Neural cell (in vitro differentiated cells): ENCODE measurements around the gene FAF2. TPM values are rescaled to one million over a fixed set of nuclear protein-coding genes. Genes with fewer than 3 reads are reported as not detected.

Experiments used
- H2AFZ ChIP-seq: fragments of 200-600, 300-800 bp; sonication (generic), shearing (Covaris generic); 2 replicates; pipeline ENCODE4 v1.6.0; 2014; ENCODE audit warnings: low read depth, mild to moderate bottlenecking, antibody characterized with exemption, low read length, moderate library complexity
- H3F3A ChIP-seq: fragments of 200-600 bp; shearing (Covaris generic); 2 replicates; pipeline ENCODE4 v1.6.1; 2016; ENCODE audit warnings: mild to moderate bottlenecking, moderate library complexity, mixed read lengths, antibody characterized with exemption, low read length; ENCODE audit not compliant: insufficient read depth, poor library complexity, severe bottlenecking
- H3K27ac ChIP-seq: fragments of 200-600, 300-800 bp; sonication (generic), shearing (Covaris generic); 2 replicates; pipeline ENCODE4 v1.5.1; 2014; ENCODE audit warnings: mild to moderate bottlenecking, low read length, moderate library complexity
- H3K27me3 ChIP-seq: fragments of 300-800, 200-600 bp; sonication (generic), shearing (Covaris generic); 2 replicates; pipeline ENCODE4 v1.6.0; 2014; ENCODE audit warnings: mild to moderate bottlenecking, low read depth, low read length, moderate library complexity; ENCODE audit not compliant: insufficient read depth
- H3K36me3 ChIP-seq: fragments of 300-800, 200-600 bp; sonication (generic), shearing (Covaris generic); 2 replicates; pipeline ENCODE4 v1.5.1; 2014; ENCODE audit warnings: mild to moderate bottlenecking, antibody characterized with exemption, low read length, moderate library complexity; ENCODE audit not compliant: insufficient read depth
- H3K4me2 ChIP-seq: fragments of 300-800, 200-600 bp; sonication (generic), shearing (Covaris generic); 2 replicates; pipeline ENCODE4 v1.6.0; 2014; ENCODE audit warnings: mild to moderate bottlenecking, low read length
- H3K4me3 ChIP-seq: fragments of 300-800, 200-600 bp; sonication (generic), shearing (Covaris generic); 2 replicates; pipeline ENCODE4 v1.5.1; 2014; ENCODE audit warnings: mild to moderate bottlenecking, low read length, moderate library complexity
- H3K79me2 ChIP-seq: fragments of 200-600 bp; shearing (Covaris generic); replicated peaks from 2 replicates; pipeline ENCODE4 v1.6.0; 2014; ENCODE audit warnings: mild to moderate bottlenecking, low read length, moderate library complexity; ENCODE audit not compliant: insufficient read depth
- H3K9ac ChIP-seq: fragments of 300-800, 200-600 bp; sonication (generic), shearing (Covaris generic); 2 replicates; pipeline ENCODE4 v1.6.1; 2016; ENCODE audit warnings: mild to moderate bottlenecking, low read length, mixed read lengths
- H3K9me2 ChIP-seq: fragments of 200-600 bp; shearing (Covaris generic); 2 replicates; pipeline ENCODE4 v1.6.1; 2016; ENCODE audit warnings: mild to moderate bottlenecking, low read length, mixed read lengths; ENCODE audit not compliant: insufficient read depth
- H3K9me3 ChIP-seq: fragments of 200-600, 300-800 bp; sonication (generic), shearing (Covaris generic); 2 replicates; pipeline ENCODE4 v1.6.1; 2016; ENCODE audit warnings: mild to moderate bottlenecking, mixed run types, low read length, moderate library complexity, mixed read lengths
- H4K20me1 ChIP-seq: fragments of 200-600 bp; shearing (Covaris generic); 2 replicates; pipeline ENCODE4 v1.6.1; 2016; ENCODE audit warnings: mild to moderate bottlenecking, mixed run types; ENCODE audit not compliant: insufficient read depth
- CTCF ChIP-seq: fragments of 450-650 bp; IDR thresholded peaks from 2 replicates; pipeline ENCODE4 v1.5.1; 2014; ENCODE audit warnings: antibody characterized with exemption, mild to moderate bottlenecking, moderate library complexity; ENCODE audit not compliant: poor library complexity, severe bottlenecking
- EP300 ChIP-seq: fragments of 450-650 bp; conservative IDR thresholded peaks from 2 replicates; pipeline ENCODE4 v1.6.1; 2014; ENCODE audit warnings: antibody characterized with exemption, mild to moderate bottlenecking, moderate library complexity; ENCODE audit not compliant: poor library complexity, severe bottlenecking
- EZH2 ChIP-seq: fragments of 200-600, 300-800 bp; shearing (Covaris generic), sonication (generic); IDR thresholded peaks from 2 replicates; pipeline ENCODE4 v1.6.1; 2014; ENCODE audit warnings: antibody characterized with exemption, low read length, borderline replicate concordance, mild to moderate bottlenecking; ENCODE audit not compliant: insufficient read depth, poor library complexity, severe bottlenecking
- MXI1 ChIP-seq: fragments of 450-650 bp; conservative IDR thresholded peaks from 2 replicates; pipeline ENCODE4 v1.6.1; 2014; ENCODE audit warnings: antibody characterized with exemption, mild to moderate bottlenecking; ENCODE audit not compliant: poor library complexity, severe bottlenecking
- POLR2AphosphoS5 ChIP-seq: IDR thresholded peaks from 2 replicates; pipeline ENCODE4 v1.6.1; 2012
- RAD21 ChIP-seq: fragments of 450-650 bp; conservative IDR thresholded peaks from 2 replicates; pipeline ENCODE4 v1.6.1; 2014; ENCODE audit warnings: antibody characterized with exemption, mild to moderate bottlenecking, moderate library complexity
- REST ChIP-seq: IDR thresholded peaks from 2 replicates; pipeline ENCODE4 v1.6.1; 2012; ENCODE audit warnings: borderline replicate concordance
- SMC3 ChIP-seq: fragments of 450-650 bp; conservative IDR thresholded peaks from 2 replicates; pipeline ENCODE4 v1.6.1; 2014; ENCODE audit warnings: antibody characterized with exemption, mild to moderate bottlenecking, moderate library complexity; ENCODE audit not compliant: poor library complexity
- TAF1 ChIP-seq: IDR thresholded peaks from 2 replicates; pipeline ENCODE4 v1.6.1; 2012; ENCODE audit warnings: low read depth
- polyA plus RNA-seq: library from polyadenylated mRNA; depleted of rRNA; stranded (reverse); fragments of >200 nt; gene quantifications from 2 replicates; pipeline ENCODE4 v1.2.3, GENCODE V29; 2014

FAF2 gene
- polyA plus RNA-seq, 1 donor from 2014 or later: 30.8 TPM

DNA sequence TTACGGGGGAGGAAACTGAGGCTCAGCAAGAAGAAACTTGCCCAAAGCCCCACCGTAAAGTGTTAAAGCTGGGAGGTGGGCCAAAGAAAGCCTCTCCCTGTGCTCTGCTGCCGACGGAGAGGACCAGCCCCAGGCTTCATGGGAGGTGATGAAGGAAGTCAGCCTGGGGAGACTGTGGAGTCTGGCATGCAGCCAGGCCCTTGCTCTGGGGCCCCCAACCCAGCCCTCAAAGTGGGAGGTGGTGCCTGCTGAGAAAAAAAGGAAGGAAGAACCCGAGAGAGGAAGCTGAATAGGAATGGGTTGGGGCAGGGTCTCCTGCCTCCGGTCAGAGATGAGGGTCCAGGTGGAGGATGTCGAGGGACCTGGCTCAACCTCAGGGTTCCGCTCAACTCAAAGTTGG, 85.2 kb downstream of the FAF2 start:
- Histone ChIP-seq H3K27me3 (no peaks in the 10 kb centered on the region), H3K9me3 (no peaks in the 10 kb centered on the region), H3K9ac (peak overlapping the region; percentile 23), H3K4me3 (peak overlapping the region; percentile 99), H4K20me1 (peaks cover 28% of the 10 kb centered on the region), H3F3A (no peaks in the 10 kb centered on the region), H2AFZ (no peak overlapping the region), H3K9me2 (no peaks in the 10 kb centered on the region), H3K27ac (no peak overlapping the region), H3K79me2 (peaks cover 54% of the 10 kb centered on the region), H3K4me2 (no peak overlapping the region), H3K36me3 (no peaks in the 10 kb centered on the region)
- TF ChIP-seq SMC3 (no peak), TAF1 (no peak), EZH2 (no peak), RAD21 (no peak), REST (no peak), POLR2AphosphoS5 (no peak), CTCF (no peak), MXI1 (no peak), EP300 (no peak)

GRCh38 chr5:176533894-176534611, 85.9 kb downstream of the FAF2 start:
- Histone ChIP-seq H3K4me2 (no peak overlapping the region), H3K36me3 (no peaks in the 10 kb centered on the region), H3K79me2 (peaks cover 54% of the 10 kb centered on the region)

More at GRCh38 chr5:176533894-176534611, 85.9 kb downstream of the FAF2 start:
- Histone ChIP-seq H3F3A (no peaks in the 10 kb centered on the region), H3K4me3 (peak overlapping the region; percentile 99), H2AFZ (no peak overlapping the region), H3K9me2 (no peaks in the 10 kb centered on the region), H3K27me3 (no peaks in the 10 kb centered on the region), H4K20me1 (peaks cover 28% of the 10 kb centered on the region), H3K9me3 (no peaks in the 10 kb centered on the region), H3K27ac (no peak overlapping the region), H3K9ac (peak overlapping the region; percentile 23)
- TF ChIP-seq REST (no peak), TAF1 (no peak), CTCF (no peak), MXI1 (no peak), SMC3 (no peak), POLR2AphosphoS5 (no peak), EZH2 (no peak), RAD21 (no peak), EP300 (no peak)
